Measurements from ENCODE around the gene OSBPL1A. TPM values are rescaled to one million over a fixed set of nuclear protein-coding genes. Genes with fewer than 3 reads are reported as not detected.

The OSBPL1A gene
- polyA plus RNA-seq, 1 of the 3 experiments (the other 2 are of a cell fraction): 21.3 TPM

GRCh38 chr18:24249716-24250115 lies 147.9 kb downstream of the OSBPL1A start:
- no peaks in the 10 kb centered on the region for H3K36me3 ChIP-seq (replicated peaks in 1 of 2; ENCODE audit: control insufficient read depth in 1 of 2, insufficient read depth in 2 of 2, low read length in 1 of 2)
- H3K27ac ChIP-seq (ENCODE audit: low read depth in 2 of 2, low read length in 1 of 2): no peak overlapping the region
- peaks cover 3% of the 10 kb centered on the region for H4K20me1 ChIP-seq (ENCODE audit: insufficient read depth)
- no peak overlapping the region for H3K4me3 ChIP-seq (ENCODE audit: low read depth in 2 of 2, low read length in 1 of 2)
- DNase-seq: no peak
- POLR2A ChIA-PET: no interaction called here
- no peaks in the 10 kb centered on the region for H3K27me3 ChIP-seq (ENCODE audit: insufficient read depth)
- peaks cover 3% of the 10 kb centered on the region; the same call in 1 of the 2 replicates for H3K79me2 ChIP-seq (ENCODE audit: insufficient read depth)
- H3K9me3 ChIP-seq: no peaks in the 10 kb centered on the region
- H3K9me2 ChIP-seq: no peaks in the 10 kb centered on the region
- CTCF ChIA-PET: interaction anchor here (0.8 kb wide), 1 partner anchor 110 kb away, joined by 4 read pairs; no protein-coding TSS in a partner anchor
- H3F3A ChIP-seq (replicated peaks; ENCODE audit: insufficient read depth): no peaks in the 10 kb centered on the region
- no peak overlapping the region for H3K9ac ChIP-seq
- no peak overlapping the region for H2AFZ ChIP-seq (ENCODE audit: low read depth)
- TF ChIP-seq FOXJ3 (CRISPR knock-in tag; IDR thresholded peaks at IDR 0.05): no peak
- TF ChIP-seq TEAD4 (IDR thresholded peaks at IDR 0.05; ENCODE audit: borderline replicate concordance, insufficient read depth): no peak
- no peak for TF ChIP-seq EP300 (IDR thresholded peaks at IDR 0.05; ENCODE audit: borderline replicate concordance in 1 of 2, low read depth in 1 of 2, low read length in 1 of 2)
- TF ChIP-seq RFX5 (IDR thresholded peaks at IDR 0.05; ENCODE audit: low read length): no peak
- TF ChIP-seq IRF3 (IDR thresholded peaks at IDR 0.05; ENCODE audit: low read depth, low read length): no peak
- TF ChIP-seq CHD2 (IDR thresholded peaks at IDR 0.05; ENCODE audit: low read length, partially characterized antibody): no peak
- no peak for TF ChIP-seq TAF1 (IDR thresholded peaks at IDR 0.05; ENCODE audit: borderline replicate concordance, low read depth, low read length)
- TF ChIP-seq ZBTB33 (IDR thresholded peaks at IDR 0.05; ENCODE audit: borderline replicate concordance, low read depth): no peak
- no peak for TF ChIP-seq FOSL2 (IDR thresholded peaks at IDR 0.05; ENCODE audit: borderline replicate concordance, low read depth)
- TF ChIP-seq TCF12 (IDR thresholded peaks at IDR 0.05): no peak
- TF ChIP-seq JUND (IDR thresholded peaks at IDR 0.05): no peak
- no peaks in the 10 kb centered on the region for H3K4me1 ChIP-seq (ENCODE audit: control insufficient read depth in 1 of 2, insufficient read depth in 2 of 2, low read depth in 1 of 2, low read length in 1 of 2)
- H3K4me2 ChIP-seq: no peak overlapping the region
- 67% methylated on average over 1 of the region's 6 CpGs for WGBS (ENCODE audit: low lambda C conversion rate)

GRCh38 chr18:24248359-24248758 lies 149.3 kb downstream of the OSBPL1A start:
- Histone ChIP-seq H3K9me2 (no peaks in the 10 kb centered on the region), H3K27ac (ENCODE audit: low read depth in 2 of 2, low read length in 1 of 2) (no peak overlapping the region), H3K4me2 (no peak overlapping the region), H3K4me1 (ENCODE audit: control insufficient read depth in 1 of 2, insufficient read depth in 2 of 2, low read depth in 1 of 2, low read length in 1 of 2) (no peaks in the 10 kb centered on the region), H3K27me3 (ENCODE audit: insufficient read depth) (no peaks in the 10 kb centered on the region), H3F3A (replicated peaks; ENCODE audit: insufficient read depth) (no peaks in the 10 kb centered on the region), H3K4me3 (ENCODE audit: low read depth in 2 of 2, low read length in 1 of 2) (no peak overlapping the region), H3K36me3 (replicated peaks in 1 of 2; ENCODE audit: control insufficient read depth in 1 of 2, insufficient read depth in 2 of 2, low read length in 1 of 2) (no peaks in the 10 kb centered on the region), H4K20me1 (ENCODE audit: insufficient read depth) (peaks cover under 1% of the 10 kb centered on the region; the same call in 1 of the 2 replicates), H2AFZ (ENCODE audit: low read depth) (no peak overlapping the region), H3K9ac (no peak overlapping the region), H3K9me3 (no peaks in the 10 kb centered on the region), H3K79me2 (ENCODE audit: insufficient read depth) (peaks cover 3% of the 10 kb centered on the region; the same call in 1 of the 2 replicates)
- 94% methylated on average over 2 of the region's 2 CpGs for WGBS (ENCODE audit: low lambda C conversion rate)
- POLR2A ChIA-PET: no interaction called here
- no peak for DNase-seq
- TF ChIP-seq TAF1 (IDR thresholded peaks at IDR 0.05; ENCODE audit: borderline replicate concordance, low read depth, low read length): no peak
- no peak for TF ChIP-seq JUND (IDR thresholded peaks at IDR 0.05)
- no peak for TF ChIP-seq SIN3A (IDR thresholded peaks at IDR 0.05; ENCODE audit: borderline replicate concordance, low read depth, low read length)
- no peak for TF ChIP-seq EZH2phosphoT487 (IDR thresholded peaks at IDR 0.05; ENCODE audit: borderline replicate concordance, low read depth)
- TF ChIP-seq TCF12 (IDR thresholded peaks at IDR 0.05): no peak
- TF ChIP-seq FOXM1 (IDR thresholded peaks at IDR 0.05; ENCODE audit: low read depth): no peak
- no peak for TF ChIP-seq NFIC (IDR thresholded peaks at IDR 0.05; ENCODE audit: borderline replicate concordance)
- no peak for TF ChIP-seq RAD21 (IDR thresholded peaks at IDR 0.05; ENCODE audit: low read length)
- CTCF ChIA-PET: no interaction called here

Measured in SK-N-SH (cell line).